Panc1 (cell line): ENCODE measurements around the gene CMTM4. TPM values are rescaled to one million over a fixed set of nuclear protein-coding genes. Genes with fewer than 3 reads are reported as not detected.

Source experiments
- ATAC-seq: fragments of 200-7000 bp; cut with Tn5 transposase; 2 replicates; pipeline ENCODE4 v1.9.1; 2020; ENCODE audit warnings: mild to moderate bottlenecking, moderate library complexity
- BruUV-seq: library from RNA; stranded (reverse); fragments of 400-500 nt; replicated peaks from 2 replicates; lab custom pipeline; 2021; lab: Mats Ljungman, UMichigan
- CTCF ChIA-PET: fragments of 300-600 bp; sonication (Branson Sonifier 250); formaldehyde crosslinking; loops from one replicate; lab custom pipeline; 2022; ENCODE audit warnings: antibody characterized with exemption; lab: Charles Lee
- POLR2A ChIA-PET: fragments of 300-600 bp; sonication (Branson Sonifier 250); formaldehyde crosslinking; loops from one replicate; lab custom pipeline; 2022; ENCODE audit warnings: antibody characterized with exemption; lab: Charles Lee
- DNase-seq: peaks from one replicate; pipeline ENCODE4 v3.0.0-alpha.2; 2010; ENCODE audit warnings: low read depth, low spot score
- H3K27ac ChIP-seq: 2 replicates; pipeline ENCODE4 v1.5.1; 2011; ENCODE audit warnings: mild to moderate bottlenecking, low read length, inconsistent platforms
- H3K27me3 ChIP-seq: fragments of 200-500 bp; sonication (Bioruptor generic); 2 replicates; pipeline ENCODE4 v1.6.0; 2014; ENCODE audit warnings: low read length, inconsistent platforms; ENCODE audit not compliant: control insufficient read depth, insufficient read depth
- H3K36me3 ChIP-seq: fragments of 200-500 bp; sonication (Bioruptor generic); 2 replicates; pipeline ENCODE4 v1.5.1; 2014; ENCODE audit warnings: inconsistent platforms, mild to moderate bottlenecking, low read length, moderate library complexity; ENCODE audit not compliant: control insufficient read depth, insufficient read depth
- H3K4me1 ChIP-seq: 2 replicates; pipeline ENCODE4 v1.5.1; 2011; ENCODE audit warnings: inconsistent platforms, mild to moderate bottlenecking, low read length, moderate library complexity; ENCODE audit not compliant: control insufficient read depth, insufficient read depth
- H3K4me3 ChIP-seq, 2 experiments: 2 replicates each; pipeline ENCODE4 v1.5.1; 2011 to 2012; ENCODE audit warnings: low read depth in 2 of 2, low read length in 2 of 2, mild to moderate bottlenecking in 2 of 2, inconsistent platforms in 1 of 2, moderate library complexity in 1 of 2
- H3K9me3 ChIP-seq: fragments of 200-500 bp; sonication (Bioruptor generic); 2 replicates; pipeline ENCODE4 v1.5.1; 2014; ENCODE audit warnings: low read depth, mild to moderate bottlenecking, inconsistent platforms, low read length, moderate library complexity; ENCODE audit not compliant: control insufficient read depth, insufficient read depth
- CTCF ChIP-seq: fragments of 450-650 bp; IDR thresholded peaks from 2 replicates; pipeline ENCODE4 v1.5.1; 2017; ENCODE audit warnings: mild to moderate bottlenecking
- POLR2AphosphoS5 ChIP-seq: IDR thresholded peaks from 2 replicates; pipeline ENCODE4 v1.6.1; 2012; ENCODE audit warnings: mild to moderate bottlenecking, low read depth, low read length, moderate library complexity
- SIN3A ChIP-seq: IDR thresholded peaks from 2 replicates; pipeline ENCODE4 v1.6.1; 2012; ENCODE audit warnings: low read depth, mild to moderate bottlenecking, low read length, moderate library complexity, borderline replicate concordance; ENCODE audit not compliant: insufficient read depth
- TCF7L2 ChIP-seq: IDR thresholded peaks from 2 replicates; pipeline ENCODE4 v1.6.1; 2011; ENCODE audit warnings: mild to moderate bottlenecking, low read depth, low read length, inconsistent platforms
- in situ Hi-C: cut with HindIII; loops from 2 replicates; pipeline ENCODE4 v1.10.0; 2016; ENCODE audit warnings: low sequenced_read_pairs, low pct_unique_long_range_greater_than_20kb
- intact Hi-C: fragments of 100-400 bp; cut with micrococcal nuclease; formaldehyde crosslinking; loops from one replicate; pipeline ENCODE4 v1.10.0; 2022; ENCODE audit not compliant: unreplicated experiment
- total RNA-seq: library from RNA; stranded (reverse); gene quantifications from one replicate; pipeline ENCODE4 v1.2.1, GENCODE V29; 2021; ENCODE audit not compliant: unreplicated experiment
- TF ChIP-seq, protein P1 (sequence below), 2 experiments: IDR thresholded peaks; 2 replicates each; pipeline ENCODE4 v1.6.1; 2011 to 2012; ENCODE audit warnings: low read depth in 2 of 2, control low read depth in 1 of 2, low read length in 1 of 2, mild to moderate bottlenecking in 1 of 2, moderate library complexity in 1 of 2; ENCODE audit not compliant: insufficient read depth in 1 of 2

CMTM4 gene
- total RNA-seq, 1 experiment from 2014 or later = 51.9 TPM

DNA sequence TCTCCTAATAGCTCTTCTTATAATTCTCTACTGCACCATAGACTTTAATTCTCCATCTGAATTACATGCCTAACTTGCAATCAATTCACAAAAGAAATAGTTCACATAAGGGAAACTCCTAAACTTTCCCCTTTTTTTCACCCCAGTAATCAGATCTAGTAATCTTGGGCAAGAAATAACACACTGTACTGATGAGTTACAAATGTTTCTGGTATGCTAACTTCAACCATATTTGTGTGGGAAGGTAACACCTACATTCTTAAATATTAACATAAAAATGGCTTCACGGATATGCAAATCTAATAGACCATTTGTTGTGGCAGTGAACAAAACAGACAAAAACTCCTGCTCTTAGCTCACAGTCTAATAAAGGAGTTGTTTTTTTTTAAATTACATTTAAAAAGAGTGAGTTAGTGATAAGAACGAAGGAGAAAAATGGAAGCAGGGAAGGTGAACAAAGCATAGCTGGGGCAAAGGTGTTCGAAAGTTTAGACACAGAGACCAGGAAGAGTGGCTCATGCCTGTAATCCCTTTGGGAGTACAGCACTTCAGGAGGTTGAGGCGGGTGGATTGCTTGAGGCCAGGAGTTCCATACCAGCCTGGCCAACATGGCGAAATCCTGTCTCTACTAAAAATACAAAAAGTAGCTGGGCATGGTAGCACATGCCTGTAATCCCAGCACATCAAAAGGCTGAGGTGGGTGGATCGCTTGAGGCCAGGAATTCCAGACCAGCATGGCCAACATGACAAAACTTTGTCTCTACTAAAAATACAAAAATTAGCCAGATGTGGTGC is 57.3 kb downstream of the CMTM4 start:
- intact Hi-C loops (no loop called here), in situ Hi-C loops (no loop called here)
- no peaks in the 10 kb centered on the region for H3K27me3 ChIP-seq
- no peaks in the 10 kb centered on the region for H3K4me1 ChIP-seq
- TF ChIP-seq SIN3A (no peak), CTCF (no peak), TCF7L2 (no peak), POLR2AphosphoS5 (no peak)
- TF ChIP-seq, protein P1, sequence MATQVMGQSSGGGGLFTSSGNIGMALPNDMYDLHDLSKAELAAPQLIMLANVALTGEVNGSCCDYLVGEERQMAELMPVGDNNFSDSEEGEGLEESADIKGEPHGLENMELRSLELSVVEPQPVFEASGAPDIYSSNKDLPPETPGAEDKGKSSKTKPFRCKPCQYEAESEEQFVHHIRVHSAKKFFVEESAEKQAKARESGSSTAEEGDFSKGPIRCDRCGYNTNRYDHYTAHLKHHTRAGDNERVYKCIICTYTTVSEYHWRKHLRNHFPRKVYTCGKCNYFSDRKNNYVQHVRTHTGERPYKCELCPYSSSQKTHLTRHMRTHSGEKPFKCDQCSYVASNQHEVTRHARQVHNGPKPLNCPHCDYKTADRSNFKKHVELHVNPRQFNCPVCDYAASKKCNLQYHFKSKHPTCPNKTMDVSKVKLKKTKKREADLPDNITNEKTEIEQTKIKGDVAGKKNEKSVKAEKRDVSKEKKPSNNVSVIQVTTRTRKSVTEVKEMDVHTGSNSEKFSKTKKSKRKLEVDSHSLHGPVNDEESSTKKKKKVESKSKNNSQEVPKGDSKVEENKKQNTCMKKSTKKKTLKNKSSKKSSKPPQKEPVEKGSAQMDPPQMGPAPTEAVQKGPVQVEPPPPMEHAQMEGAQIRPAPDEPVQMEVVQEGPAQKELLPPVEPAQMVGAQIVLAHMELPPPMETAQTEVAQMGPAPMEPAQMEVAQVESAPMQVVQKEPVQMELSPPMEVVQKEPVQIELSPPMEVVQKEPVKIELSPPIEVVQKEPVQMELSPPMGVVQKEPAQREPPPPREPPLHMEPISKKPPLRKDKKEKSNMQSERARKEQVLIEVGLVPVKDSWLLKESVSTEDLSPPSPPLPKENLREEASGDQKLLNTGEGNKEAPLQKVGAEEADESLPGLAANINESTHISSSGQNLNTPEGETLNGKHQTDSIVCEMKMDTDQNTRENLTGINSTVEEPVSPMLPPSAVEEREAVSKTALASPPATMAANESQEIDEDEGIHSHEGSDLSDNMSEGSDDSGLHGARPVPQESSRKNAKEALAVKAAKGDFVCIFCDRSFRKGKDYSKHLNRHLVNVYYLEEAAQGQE (IDR thresholded peaks at IDR 0.05; ENCODE audit: insufficient read depth in 1 of 2, low read depth in 2 of 2, low read length in 1 of 2) = no peak
- DNase-seq = no peak
- H3K36me3 ChIP-seq = no peaks in the 10 kb centered on the region
- H3K27ac ChIP-seq = no peak overlapping the region
- ChIA-PET CTCF (no interaction called here), POLR2A (no interaction called here)
- BruUV-seq = no TSS peak
- no peaks in the 10 kb centered on the region for H3K9me3 ChIP-seq
- no peak for ATAC-seq
- no peak overlapping the region for H3K4me3 ChIP-seq

GRCh38 chr16:66637806-66638205 is 58.7 kb downstream of the CMTM4 start:
- Histone ChIP-seq H3K4me3 (no peak overlapping the region), H3K27me3 (no peaks in the 10 kb centered on the region), H3K9me3 (no peaks in the 10 kb centered on the region), H3K4me1 (no peaks in the 10 kb centered on the region), H3K36me3 (no peaks in the 10 kb centered on the region), H3K27ac (no peak overlapping the region)
- in situ Hi-C loops (no loop called here), intact Hi-C loops (no loop called here)
- DNase-seq (no peak), ATAC-seq (no peak)
- TF ChIP-seq, protein P1 (IDR thresholded peaks at IDR 0.05; ENCODE audit: insufficient read depth in 1 of 2, low read depth in 2 of 2, low read length in 1 of 2) = no peak
- TF ChIP-seq SIN3A (no peak), CTCF (no peak), POLR2AphosphoS5 (no peak)
- CTCF ChIA-PET = no interaction called here
- POLR2A ChIA-PET = no interaction called here
- BruUV-seq = no TSS peak
